Parathyroid adenoma (tissue), 2 donors: ENCODE measurements around the gene CLK2.

ENCODE experiments used
- H2AFZ ChIP-seq: fragments of 300-600 bp; sonication (generic); one replicate; pipeline ENCODE4 v1.7.0; 2017; ENCODE audit warnings: antibody characterized with exemption, mild to moderate bottlenecking
- H3K27ac ChIP-seq: fragments of 300-600 bp; sonication (generic); one replicate; pipeline ENCODE4 v1.7.0; 2017
- H3K27me3 ChIP-seq: fragments of 300-600 bp; sonication (generic); one replicate; pipeline ENCODE4 v1.7.0; 2017; ENCODE audit warnings: low read length; ENCODE audit not compliant: control insufficient read depth, insufficient read depth
- H3K36me3 ChIP-seq: fragments of 300-600 bp; sonication (generic); one replicate; pipeline ENCODE4 v1.7.0; 2017; ENCODE audit warnings: low read length; ENCODE audit not compliant: control insufficient read depth, insufficient read depth
- H3K4me1 ChIP-seq: fragments of 300-600 bp; sonication (generic); one replicate; pipeline ENCODE4 v1.7.0; 2017; ENCODE audit warnings: control low read depth
- H3K4me2 ChIP-seq: fragments of 300-600 bp; sonication (generic); one replicate; pipeline ENCODE4 v1.7.0; 2017; ENCODE audit warnings: low read length
- H3K4me3 ChIP-seq: fragments of 300-600 bp; sonication (generic); one replicate; pipeline ENCODE4 v1.7.0; 2017; ENCODE audit warnings: low read depth, low read length
- H3K79me2 ChIP-seq: fragments of 300-600 bp; sonication (generic); one replicate; pipeline ENCODE4 v1.7.0; 2017; ENCODE audit warnings: control low read depth
- H3K9ac ChIP-seq: fragments of 300-600 bp; sonication (generic); one replicate; pipeline ENCODE4 v1.7.0; 2017; ENCODE audit warnings: mild to moderate bottlenecking
- H3K9me3 ChIP-seq: fragments of 300-600 bp; sonication (generic); one replicate; pipeline ENCODE4 v1.7.0; 2017; ENCODE audit warnings: low read length; ENCODE audit not compliant: control insufficient read depth
- TF ChIP-seq, protein P1 (sequence below): fragments of 300-600 bp; sonication (generic); IDR thresholded peaks from one replicate; pipeline ENCODE4 v1.7.0; 2017; ENCODE audit warnings: antibody characterized with exemption, mild to moderate bottlenecking
- donor health status: primary hyperparathyroidism.

The CLK2 gene

DNA sequence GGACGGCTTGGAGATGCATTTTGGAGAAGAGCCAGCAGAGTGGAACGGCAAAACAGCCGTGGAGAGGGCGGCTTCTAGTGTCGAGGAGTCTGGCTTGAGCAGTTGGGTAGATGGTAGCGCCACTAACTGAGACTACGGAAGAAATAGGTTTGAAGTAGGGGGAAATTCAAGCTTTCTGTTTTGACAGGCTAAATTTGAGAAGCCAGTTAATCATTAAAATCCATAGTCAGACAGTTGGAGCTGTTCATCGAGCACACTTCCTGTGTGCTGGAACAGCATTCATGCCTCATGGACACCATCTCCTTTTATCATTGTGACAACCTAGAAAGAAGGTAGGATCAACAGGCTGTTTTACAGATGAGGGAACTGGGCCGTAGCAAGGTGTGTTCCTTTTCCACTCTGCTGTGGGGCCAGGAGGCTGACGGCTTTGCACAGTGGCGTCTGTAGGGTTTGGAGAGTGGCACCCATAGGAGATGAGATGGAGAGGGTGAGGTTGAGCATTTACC is 31.3 kb upstream of the CLK2 start:
- H3K4me3 ChIP-seq: no peak overlapping the region
- peaks cover 3% of the 10 kb centered on the region for H3K4me1 ChIP-seq
- no peaks in the 10 kb centered on the region for H3K9me3 ChIP-seq
- no peaks in the 10 kb centered on the region for H3K36me3 ChIP-seq
- H3K9ac ChIP-seq: no peak overlapping the region
- no peaks in the 10 kb centered on the region for H3K27me3 ChIP-seq
- peaks cover under 1% of the 10 kb centered on the region for H3K79me2 ChIP-seq
- TF ChIP-seq, protein P1, sequence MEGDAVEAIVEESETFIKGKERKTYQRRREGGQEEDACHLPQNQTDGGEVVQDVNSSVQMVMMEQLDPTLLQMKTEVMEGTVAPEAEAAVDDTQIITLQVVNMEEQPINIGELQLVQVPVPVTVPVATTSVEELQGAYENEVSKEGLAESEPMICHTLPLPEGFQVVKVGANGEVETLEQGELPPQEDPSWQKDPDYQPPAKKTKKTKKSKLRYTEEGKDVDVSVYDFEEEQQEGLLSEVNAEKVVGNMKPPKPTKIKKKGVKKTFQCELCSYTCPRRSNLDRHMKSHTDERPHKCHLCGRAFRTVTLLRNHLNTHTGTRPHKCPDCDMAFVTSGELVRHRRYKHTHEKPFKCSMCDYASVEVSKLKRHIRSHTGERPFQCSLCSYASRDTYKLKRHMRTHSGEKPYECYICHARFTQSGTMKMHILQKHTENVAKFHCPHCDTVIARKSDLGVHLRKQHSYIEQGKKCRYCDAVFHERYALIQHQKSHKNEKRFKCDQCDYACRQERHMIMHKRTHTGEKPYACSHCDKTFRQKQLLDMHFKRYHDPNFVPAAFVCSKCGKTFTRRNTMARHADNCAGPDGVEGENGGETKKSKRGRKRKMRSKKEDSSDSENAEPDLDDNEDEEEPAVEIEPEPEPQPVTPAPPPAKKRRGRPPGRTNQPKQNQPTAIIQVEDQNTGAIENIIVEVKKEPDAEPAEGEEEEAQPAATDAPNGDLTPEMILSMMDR: no peak
- no peak overlapping the region for H2AFZ ChIP-seq
- H3K27ac ChIP-seq: no peak overlapping the region
- H3K4me2 ChIP-seq: no peak overlapping the region

DNA sequence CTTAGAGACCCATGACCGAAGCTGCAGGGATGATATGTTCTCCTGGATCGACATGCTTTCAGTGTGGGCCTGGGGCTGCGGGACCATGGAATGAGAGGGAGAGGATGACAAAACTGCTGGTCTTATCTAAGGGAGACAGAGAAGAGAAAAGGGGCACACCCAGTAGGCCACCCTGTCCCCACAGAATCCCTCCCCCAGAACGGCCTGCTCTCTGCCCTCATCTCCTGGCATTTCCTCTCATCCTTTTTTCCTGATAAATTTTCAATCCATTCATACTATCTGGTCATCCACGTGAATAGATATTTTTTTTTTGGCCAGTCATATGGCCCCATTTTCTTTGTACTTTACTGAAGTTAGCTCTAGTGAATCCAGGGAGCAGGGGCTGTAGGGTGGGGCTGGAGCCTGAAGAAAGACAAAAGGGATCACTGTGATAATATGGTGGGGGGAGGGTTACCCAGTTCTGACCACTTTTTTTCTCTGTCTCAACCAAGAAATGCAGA is 28.1 kb upstream of the CLK2 start, which contains the start of gene PKLR:
Gene PKLR (minus strand): TSS at position 97 of the 500 bp plus-strand sequence. CDS start 43 bp downstream, at position 54.
- no peaks in the 10 kb centered on the region for H3K4me1 ChIP-seq
- no peak within 1 kb of the TSS for H3K27ac ChIP-seq
- no peak within 1 kb of the TSS for H3K9ac ChIP-seq
- H3K27me3 ChIP-seq: no peaks in the 10 kb centered on the region
- H3K9me3 ChIP-seq: no peaks in the 10 kb centered on the region
- H3K4me3 ChIP-seq: no peak within 1 kb of the TSS
- no peak within 1 kb of the TSS for H3K4me2 ChIP-seq
- no peak within 1 kb of the TSS for H2AFZ ChIP-seq
- no peaks in the 10 kb centered on the region for H3K36me3 ChIP-seq
- TF ChIP-seq, protein P1: no peak
- no peaks in the 10 kb centered on the region for H3K79me2 ChIP-seq

DNA sequence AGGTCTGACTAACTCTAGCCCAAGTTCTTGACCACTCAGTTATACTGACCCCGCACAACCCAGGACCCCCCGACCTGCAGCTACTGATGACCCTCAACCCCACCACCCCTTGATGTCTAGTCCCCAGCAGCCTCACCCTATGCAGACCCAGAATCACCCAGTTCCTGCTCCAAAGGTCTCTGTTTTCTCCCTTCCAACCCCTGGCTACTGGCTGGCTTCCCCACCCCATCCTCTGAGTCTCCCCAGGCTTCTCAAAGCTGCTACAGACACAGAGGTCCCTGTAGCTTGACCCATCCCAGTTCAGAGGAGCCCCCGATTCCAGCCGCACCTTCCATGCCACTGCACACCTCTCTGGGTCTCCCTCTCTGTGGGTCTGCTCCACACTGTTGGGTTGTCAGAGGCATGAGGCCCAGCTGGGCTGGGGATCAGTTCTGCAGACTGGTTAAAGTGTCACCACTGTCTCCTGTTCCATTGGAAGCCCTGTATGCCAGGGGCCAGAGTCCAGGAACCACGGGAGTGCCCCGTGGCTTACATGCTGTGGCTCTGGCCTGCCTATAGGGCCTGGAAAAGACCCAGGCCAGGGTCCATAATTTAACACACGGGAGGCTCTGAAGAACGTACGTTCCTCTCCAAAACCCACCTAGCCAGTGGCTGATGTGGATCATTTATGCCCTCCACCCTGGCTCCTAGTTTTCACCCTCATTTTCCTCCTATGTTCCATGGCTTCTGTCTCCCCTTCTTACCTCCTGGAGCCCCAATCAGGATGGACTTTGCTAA is 27.4 kb upstream of the CLK2 start:
- H3K9ac ChIP-seq: no peak overlapping the region
- no peak overlapping the region for H3K27ac ChIP-seq
- no peaks in the 10 kb centered on the region for H3K36me3 ChIP-seq
- H3K79me2 ChIP-seq: no peaks in the 10 kb centered on the region
- no peak overlapping the region for H2AFZ ChIP-seq
- H3K4me1 ChIP-seq: no peaks in the 10 kb centered on the region
- H3K4me3 ChIP-seq: no peak overlapping the region
- H3K4me2 ChIP-seq: no peak overlapping the region
- TF ChIP-seq, protein P1: no peak
- no peaks in the 10 kb centered on the region for H3K27me3 ChIP-seq
- no peaks in the 10 kb centered on the region for H3K9me3 ChIP-seq

DNA sequence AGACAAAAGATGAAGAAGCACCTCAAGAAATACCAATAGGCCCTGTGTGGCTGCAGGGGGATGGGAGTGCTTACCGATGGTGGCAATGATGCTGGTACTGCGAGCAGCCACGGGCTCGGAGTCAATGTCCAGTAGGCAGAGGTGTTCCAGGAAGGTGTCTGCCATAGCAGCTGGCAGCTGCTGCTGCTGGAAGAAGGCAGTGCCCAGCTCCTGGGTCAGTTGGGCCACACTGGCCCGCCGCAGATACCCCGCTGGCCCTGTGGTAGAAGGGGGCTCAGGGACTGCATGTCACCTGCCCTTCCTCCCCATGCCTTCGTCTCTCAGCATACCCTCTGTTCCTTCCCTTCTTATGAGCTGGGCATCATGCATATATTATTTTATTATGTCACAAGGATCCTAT is 26.7 kb upstream of the CLK2 start:
- H3K9me3 ChIP-seq: no peaks in the 10 kb centered on the region
- no peak overlapping the region for H3K4me2 ChIP-seq
- H3K36me3 ChIP-seq: no peaks in the 10 kb centered on the region
- H3K27ac ChIP-seq: no peak overlapping the region
- no peak overlapping the region for H2AFZ ChIP-seq
- H3K27me3 ChIP-seq: no peaks in the 10 kb centered on the region
- H3K79me2 ChIP-seq: no peaks in the 10 kb centered on the region
- H3K4me3 ChIP-seq: no peak overlapping the region
- no peak overlapping the region for H3K9ac ChIP-seq
- TF ChIP-seq, protein P1: no peak
- H3K4me1 ChIP-seq: no peaks in the 10 kb centered on the region
